Lower leg skin (tissue), 4 donors: Measurements from ENCODE around the gene NOD1. TPM values are rescaled to one million over a fixed set of nuclear protein-coding genes. Genes with fewer than 3 reads are reported as not detected.

Source experiments
- DNase-seq, 2 donors: peaks; one replicate each; pipeline ENCODE4 v3.0.0-alpha.2; 2019; ENCODE audit warnings: low spot score in 2 of 2
- H3K4me3 ChIP-seq: fragments of 200-600 bp; sonication (generic); 2 replicates; pipeline ENCODE4 v1.5.1; 2017; ENCODE audit warnings: mild to moderate bottlenecking, low read depth; ENCODE audit not compliant: poor library complexity, severe bottlenecking
- POLR2A ChIP-seq, 2 donors: fragments of 450-650 bp; IDR thresholded peaks; one replicate each; pipeline ENCODE4 v1.6.1; 2016 to 2017; ENCODE audit warnings: antibody characterized with exemption in 2 of 2, mild to moderate bottlenecking in 1 of 2, moderate library complexity in 1 of 2
- WGBS, 2 donors: methylation state at CpG; one replicate each; pipeline ENCODE4 v1.1.5; 2018; 5-methylcytosine and 5-hydroxymethylcytosine counted together
- intact Hi-C: fragments of 100-400 bp; cut with DNase I; formaldehyde crosslinking; loops from one replicate; pipeline ENCODE4 v1.15.0; 2023; ENCODE audit warnings: low total_unique reads
- total RNA-seq, 4 donors: library from RNA; depleted of rRNA; stranded (reverse); fragments of >200 nt; gene quantifications; one replicate each; pipeline ENCODE4 v1.1.0, GENCODE V29; 2016
- TF ChIP-seq, protein P1 (sequence below), 3 donors: fragments of 450-650 bp; IDR thresholded peaks; one replicate each; pipeline ENCODE4 v1.5.1; 2016; ENCODE audit warnings: antibody characterized with exemption in 3 of 3, mild to moderate bottlenecking in 3 of 3, moderate library complexity in 2 of 3

The NOD1 gene
- total RNA-seq, 4 donors from 2014 or later: 5.1 to 14.5 (median 10.9) TPM

DNA sequence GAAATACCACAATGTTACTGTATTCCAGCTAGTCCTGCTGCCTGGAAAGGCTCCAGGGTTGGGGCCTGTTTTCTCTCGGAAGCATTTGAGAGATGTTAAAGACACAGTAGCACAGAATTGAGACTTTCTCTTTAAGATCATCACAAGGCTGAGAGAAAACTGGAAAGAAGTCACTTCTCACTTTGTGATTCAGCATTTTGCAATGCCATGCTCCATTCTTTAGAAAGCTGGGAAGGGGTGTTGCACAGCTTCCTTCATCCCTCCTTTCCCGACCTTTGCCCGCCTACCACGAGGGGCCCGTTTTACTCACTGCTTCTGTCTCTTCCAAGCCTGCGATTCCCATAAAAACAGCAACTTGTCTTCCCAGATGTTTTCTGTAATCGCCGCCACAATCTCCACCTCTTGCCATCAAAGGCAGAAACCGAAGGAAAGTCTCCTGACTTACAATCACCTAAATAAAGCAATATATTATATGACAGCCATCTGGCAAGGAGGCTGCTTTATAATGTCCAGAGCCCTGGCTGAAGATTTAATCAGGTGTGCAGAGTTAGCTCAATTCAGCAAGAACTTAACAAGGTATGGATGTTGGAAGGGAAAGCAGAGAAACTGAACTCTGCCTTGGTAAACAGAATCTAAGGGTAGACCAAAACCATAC, 18.9 kb downstream of the NOD1 start:
- 46 to 53% methylated on average over 9 of the region's 9 CpGs for WGBS, 2 donors
- H3K4me3 ChIP-seq: no peak overlapping the region
- DNase-seq: peak in 1 of 2 donors; percentile 93
- intact Hi-C loops: no loop called here
- TF ChIP-seq POLR2A (IDR thresholded peaks at IDR 0.05): no peak
- TF ChIP-seq, protein P1, sequence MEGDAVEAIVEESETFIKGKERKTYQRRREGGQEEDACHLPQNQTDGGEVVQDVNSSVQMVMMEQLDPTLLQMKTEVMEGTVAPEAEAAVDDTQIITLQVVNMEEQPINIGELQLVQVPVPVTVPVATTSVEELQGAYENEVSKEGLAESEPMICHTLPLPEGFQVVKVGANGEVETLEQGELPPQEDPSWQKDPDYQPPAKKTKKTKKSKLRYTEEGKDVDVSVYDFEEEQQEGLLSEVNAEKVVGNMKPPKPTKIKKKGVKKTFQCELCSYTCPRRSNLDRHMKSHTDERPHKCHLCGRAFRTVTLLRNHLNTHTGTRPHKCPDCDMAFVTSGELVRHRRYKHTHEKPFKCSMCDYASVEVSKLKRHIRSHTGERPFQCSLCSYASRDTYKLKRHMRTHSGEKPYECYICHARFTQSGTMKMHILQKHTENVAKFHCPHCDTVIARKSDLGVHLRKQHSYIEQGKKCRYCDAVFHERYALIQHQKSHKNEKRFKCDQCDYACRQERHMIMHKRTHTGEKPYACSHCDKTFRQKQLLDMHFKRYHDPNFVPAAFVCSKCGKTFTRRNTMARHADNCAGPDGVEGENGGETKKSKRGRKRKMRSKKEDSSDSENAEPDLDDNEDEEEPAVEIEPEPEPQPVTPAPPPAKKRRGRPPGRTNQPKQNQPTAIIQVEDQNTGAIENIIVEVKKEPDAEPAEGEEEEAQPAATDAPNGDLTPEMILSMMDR (IDR thresholded peaks at IDR 0.05): no peak

DNA sequence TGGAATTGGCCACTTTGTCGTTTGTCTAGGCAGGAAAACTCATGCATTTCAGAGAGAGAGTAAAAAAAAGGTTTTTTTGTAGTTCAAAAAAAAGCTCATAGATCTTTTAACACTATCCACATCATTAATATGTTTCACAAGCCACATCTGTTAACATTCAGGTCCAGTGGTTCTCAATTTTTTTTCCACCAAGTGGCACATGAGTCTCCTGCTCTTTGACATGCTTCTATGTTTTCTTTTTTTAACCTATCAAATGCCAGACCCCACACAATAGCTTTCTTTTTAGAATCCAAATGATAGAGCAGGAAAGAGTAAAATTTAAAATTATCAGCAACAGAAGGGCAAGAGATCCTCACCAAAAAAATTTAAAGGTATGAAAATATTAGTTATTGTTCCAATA, 20.3 kb downstream of the NOD1 start:
- WGBS, 2 donors: 54 to 60% methylated on average over 1 of the region's 1 CpG
- TF ChIP-seq POLR2A (IDR thresholded peaks at IDR 0.05): no peak
- TF ChIP-seq, protein P1 (IDR thresholded peaks at IDR 0.05): no peak
- intact Hi-C loops: no loop called here
- no peak for DNase-seq
- no peak overlapping the region for H3K4me3 ChIP-seq

DNA sequence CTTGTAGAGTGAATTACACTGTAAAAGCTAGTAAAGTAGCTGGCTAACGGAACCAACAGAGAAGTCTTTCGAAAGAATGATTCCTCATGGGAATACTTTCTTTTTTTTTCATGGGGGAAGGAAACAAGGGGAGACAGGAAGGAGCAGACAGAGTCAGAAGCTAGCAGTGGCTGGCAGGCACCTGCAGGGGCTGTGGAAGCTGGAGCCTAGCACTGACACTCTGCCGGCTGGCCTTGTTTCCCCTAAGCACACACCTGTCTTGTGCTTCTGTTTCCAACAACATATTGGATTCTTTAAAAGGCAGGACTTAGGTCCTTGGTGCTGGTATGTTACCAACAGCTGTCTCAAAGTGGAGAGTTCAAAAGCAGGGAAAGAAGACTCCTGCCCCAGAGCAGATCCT, 24.7 kb downstream of the NOD1 start:
- DNase-seq: no peak
- TF ChIP-seq, protein P1 (IDR thresholded peaks at IDR 0.05): no peak
- TF ChIP-seq POLR2A (IDR thresholded peaks at IDR 0.05): no peak
- 64 to 66% methylated on average over 3 of the region's 3 CpGs for WGBS, 2 donors
- intact Hi-C loops: no loop called here
- no peak overlapping the region for H3K4me3 ChIP-seq

DNA sequence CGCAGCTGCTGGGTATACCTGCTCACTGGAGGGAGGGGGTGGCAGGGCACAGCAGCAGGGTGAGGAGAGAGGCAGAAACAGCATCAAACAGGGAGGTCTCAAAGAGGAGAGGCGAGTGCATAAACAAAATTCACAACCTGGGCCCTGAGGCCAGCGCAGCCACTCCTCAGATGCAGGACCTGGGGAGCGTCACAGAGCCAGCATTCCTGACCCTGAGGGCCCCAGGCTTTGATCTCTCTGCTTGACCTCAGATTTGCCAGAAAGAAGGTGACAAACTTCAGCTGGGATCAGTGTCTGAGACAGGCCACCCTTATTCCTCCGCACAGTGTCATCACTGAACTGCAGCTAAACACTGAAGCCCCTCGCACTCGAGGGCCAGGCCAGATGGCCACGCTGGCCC, 25.6 kb downstream of the NOD1 start:
- DNase-seq: no peak
- 94 to 96% methylated on average over 8 of the region's 8 CpGs for WGBS, 2 donors
- TF ChIP-seq POLR2A (IDR thresholded peaks at IDR 0.05): no peak
- TF ChIP-seq, protein P1 (IDR thresholded peaks at IDR 0.05): no peak
- intact Hi-C loops: no loop called here
- no peak overlapping the region for H3K4me3 ChIP-seq

DNA sequence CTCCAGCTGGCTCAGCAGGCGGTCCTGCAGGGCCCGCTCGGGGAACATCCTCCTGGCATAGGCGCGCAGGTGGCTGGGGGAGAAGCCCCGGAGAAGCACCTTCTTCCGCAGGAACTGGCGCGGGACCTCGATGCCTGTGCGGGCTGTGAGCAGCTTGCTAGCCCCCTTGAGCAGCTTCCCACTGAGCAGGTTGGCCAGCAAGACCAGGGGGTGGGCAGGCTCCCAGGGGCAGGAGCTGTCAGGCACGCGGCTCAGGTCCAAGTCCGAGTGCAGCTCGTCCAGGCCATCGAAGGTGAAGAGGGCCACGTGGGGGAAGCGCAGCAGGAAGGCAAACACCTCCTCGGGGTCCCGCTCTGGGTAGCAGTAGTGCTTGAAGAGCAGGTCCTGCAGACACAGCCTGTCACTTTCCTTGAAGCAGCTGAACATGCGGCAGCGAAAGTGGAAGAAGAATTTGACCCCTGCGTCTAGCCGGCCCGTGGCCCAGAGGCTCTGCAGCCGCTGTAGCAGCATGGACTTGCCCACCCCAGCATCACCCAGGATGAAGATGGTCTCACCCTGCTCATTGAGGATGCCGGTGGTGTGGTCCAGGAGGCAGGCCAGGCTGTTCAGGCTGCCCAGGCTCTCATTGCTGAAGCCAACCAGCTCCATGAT, 26.2 kb downstream of the NOD1 start:
- H3K4me3 ChIP-seq: no peak overlapping the region
- no peak for TF ChIP-seq POLR2A (IDR thresholded peaks at IDR 0.05)
- TF ChIP-seq, protein P1 (IDR thresholded peaks at IDR 0.05): no peak
- DNase-seq: no peak
- intact Hi-C loops: no loop called here
- 87 to 91% methylated on average over 22 to 27 of the region's 27 CpGs for WGBS, 2 donors
